ENCODE results near the gene FADS6.

DNA sequence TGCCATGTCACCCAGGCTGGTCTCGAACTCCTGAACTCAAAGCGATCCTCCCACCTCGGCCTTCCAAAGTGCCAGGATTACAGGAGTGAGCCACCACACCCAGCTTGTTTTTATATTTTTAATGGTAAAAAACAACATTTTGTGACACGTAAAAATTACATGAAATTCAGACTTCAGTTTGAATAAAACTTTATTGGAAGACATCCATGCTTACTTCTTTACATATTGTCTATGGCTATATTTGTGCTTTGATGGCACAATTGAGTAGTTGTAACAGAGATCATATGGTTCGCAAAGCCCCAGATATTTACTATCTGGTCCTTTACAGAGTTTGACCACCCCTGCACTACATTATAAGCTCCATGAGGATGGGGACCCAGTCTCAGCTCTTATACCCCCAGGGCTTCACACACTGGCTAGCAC, 18.8 kb downstream of the FADS6 start:
- TF ChIP-seq CTCF (IDR thresholded peaks at IDR 0.05) (no peak), ZFX (IDR thresholded peaks at IDR 0.05; ENCODE audit: borderline replicate concordance) (no peak)
